Suprapubic skin (tissue), 4 donors: ENCODE measurements around the gene PRR36. TPM values are rescaled to one million over a fixed set of nuclear protein-coding genes. Genes with fewer than 3 reads are reported as not detected.
A peak's percentile ranks its signal among the peaks of the same experiment; 100 is the strongest.
"Not testable (repeated sequence)": the region's sequence is repeated elsewhere in the genome, so short reads cannot be mapped to it uniquely, and the experiment has no call there.

Source experiments
- DNase-seq, 2 donors: peaks; one replicate each; pipeline ENCODE4 v3.0.0-alpha.2; 2019; ENCODE audit warnings: low spot score in 2 of 2
- H3K27ac ChIP-seq: fragments of 200-600 bp; sonication (generic); one replicate; pipeline ENCODE4 v1.5.1; 2019
- H3K27me3 ChIP-seq: fragments of 200-600 bp; sonication (generic); one replicate; pipeline ENCODE4 v1.5.1; 2019
- H3K36me3 ChIP-seq: fragments of 200-600 bp; sonication (generic); one replicate; pipeline ENCODE4 v1.5.1; 2019
- H3K4me1 ChIP-seq: fragments of 200-600 bp; sonication (generic); one replicate; pipeline ENCODE4 v1.5.1; 2019
- H3K4me3 ChIP-seq: fragments of 200-600 bp; sonication (generic); one replicate; pipeline ENCODE4 v1.5.1; 2019; ENCODE audit warnings: mild to moderate bottlenecking
- H3K9me3 ChIP-seq: fragments of 200-600 bp; sonication (generic); one replicate; pipeline ENCODE4 v1.5.1; 2019
- EP300 ChIP-seq: sonication (generic); formaldehyde crosslinking; IDR thresholded peaks from one replicate; pipeline ENCODE4 v1.6.1; 2017; ENCODE audit warnings: antibody characterized with exemption
- POLR2A ChIP-seq, 2 donors: fragments of 450-650 bp; IDR thresholded peaks; one replicate each; pipeline ENCODE4 v1.6.1; 2017; ENCODE audit warnings: antibody characterized with exemption in 2 of 2, mild to moderate bottlenecking in 2 of 2, moderate library complexity in 2 of 2
- POLR2AphosphoS5 ChIP-seq, 3 donors: sonication (generic); formaldehyde crosslinking; IDR thresholded peaks; one replicate each; pipeline ENCODE4 v1.6.1; 2017; ENCODE audit warnings: antibody characterized with exemption in 3 of 3
- WGBS: methylation state at CpG from one replicate; pipeline ENCODE4 v1.1.5; 2018; 5-methylcytosine and 5-hydroxymethylcytosine counted together
- total RNA-seq, 4 donors: library from RNA; depleted of rRNA; stranded (reverse); fragments of >200 nt; gene quantifications; one replicate each; pipeline ENCODE4 v1.1.0, GENCODE V29; 2016
- TF ChIP-seq, protein P1 (sequence below), 2 donors: fragments of 200-600 bp in 1 of 2; fragments of 450-650 bp in 1 of 2; sonication (generic) in 1 of 2; IDR thresholded peaks; one replicate each; pipeline ENCODE4 v1.5.1; 2016 to 2019; ENCODE audit warnings: antibody characterized with exemption in 2 of 2, mild to moderate bottlenecking in 1 of 2, moderate library complexity in 1 of 2

The PRR36 gene
- total RNA-seq, 4 donors from 2014 or later: 0.26 to 1.1 (median 0.74) TPM

- Histone ChIP-seq H3K4me3 (peak overlapping the region; percentile 35), H3K4me1 (peaks cover 28% of the 10 kb centered on the region), H3K27me3 (peaks cover 2% of the 10 kb centered on the region), H3K36me3 (peaks cover 9% of the 10 kb centered on the region), H3K27ac (no peak overlapping the region), H3K9me3 (no peaks in the 10 kb centered on the region)
- 0% methylated on average over 2 of the region's 67 CpGs for WGBS
- peak in 1 of 2 donors; percentile 80 for DNase-seq
- TF ChIP-seq, protein P1, sequence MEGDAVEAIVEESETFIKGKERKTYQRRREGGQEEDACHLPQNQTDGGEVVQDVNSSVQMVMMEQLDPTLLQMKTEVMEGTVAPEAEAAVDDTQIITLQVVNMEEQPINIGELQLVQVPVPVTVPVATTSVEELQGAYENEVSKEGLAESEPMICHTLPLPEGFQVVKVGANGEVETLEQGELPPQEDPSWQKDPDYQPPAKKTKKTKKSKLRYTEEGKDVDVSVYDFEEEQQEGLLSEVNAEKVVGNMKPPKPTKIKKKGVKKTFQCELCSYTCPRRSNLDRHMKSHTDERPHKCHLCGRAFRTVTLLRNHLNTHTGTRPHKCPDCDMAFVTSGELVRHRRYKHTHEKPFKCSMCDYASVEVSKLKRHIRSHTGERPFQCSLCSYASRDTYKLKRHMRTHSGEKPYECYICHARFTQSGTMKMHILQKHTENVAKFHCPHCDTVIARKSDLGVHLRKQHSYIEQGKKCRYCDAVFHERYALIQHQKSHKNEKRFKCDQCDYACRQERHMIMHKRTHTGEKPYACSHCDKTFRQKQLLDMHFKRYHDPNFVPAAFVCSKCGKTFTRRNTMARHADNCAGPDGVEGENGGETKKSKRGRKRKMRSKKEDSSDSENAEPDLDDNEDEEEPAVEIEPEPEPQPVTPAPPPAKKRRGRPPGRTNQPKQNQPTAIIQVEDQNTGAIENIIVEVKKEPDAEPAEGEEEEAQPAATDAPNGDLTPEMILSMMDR (IDR thresholded peaks at IDR 0.05): no peak
- TF ChIP-seq POLR2A (IDR thresholded peaks at IDR 0.05) (no peak), EP300 (no peak), POLR2AphosphoS5 (IDR thresholded peaks at IDR 0.05) (no peak)
Measured at GRCh38 chr19:7862413-7862951, 11.7 kb downstream of the PRR36 start.

GRCh38 chr19:7861619-7862412 lies 12.4 kb downstream of the PRR36 start:
- Histone ChIP-seq H3K4me1 (peaks cover 26% of the 10 kb centered on the region), H3K27me3 (no peaks in the 10 kb centered on the region)
- 93% methylated on average over 3 of the region's 63 CpGs for WGBS

GRCh38 chr19:7860714-7861618 lies 13.2 kb downstream of the PRR36 start:
- H3K4me1 ChIP-seq: peaks cover 18% of the 10 kb centered on the region
- H3K27ac ChIP-seq: no peak overlapping the region
- H3K9me3 ChIP-seq: no peaks in the 10 kb centered on the region
- no peak for TF ChIP-seq EP300
- H3K27me3 ChIP-seq: no peaks in the 10 kb centered on the region
- no peak overlapping the region for H3K4me3 ChIP-seq
- no peak for DNase-seq
- peaks cover 9% of the 10 kb centered on the region for H3K36me3 ChIP-seq
- WGBS: 79% methylated on average over 11 of the region's 14 CpGs

More at GRCh38 chr19:7861619-7862412, 12.4 kb downstream of the PRR36 start:
- no peak for TF ChIP-seq EP300
- TF ChIP-seq, protein P1 (IDR thresholded peaks at IDR 0.05): no peak
- TF ChIP-seq POLR2AphosphoS5 (IDR thresholded peaks at IDR 0.05): no peak
- TF ChIP-seq POLR2A (IDR thresholded peaks at IDR 0.05): no peak
- DNase-seq: peak in 1 of 2 donors; percentile 62
- Histone ChIP-seq H3K4me3 (peak overlapping the region; percentile 35), H3K9me3 (no peaks in the 10 kb centered on the region), H3K36me3 (peaks cover 9% of the 10 kb centered on the region), H3K27ac (no peak overlapping the region)

GRCh38 chr19:7859831-7860713 lies 14.1 kb downstream of the PRR36 start:
- no peak overlapping the region for H3K4me3 ChIP-seq
- H3K27ac ChIP-seq: no peak overlapping the region
- no peak for DNase-seq
- peaks cover 9% of the 10 kb centered on the region for H3K36me3 ChIP-seq
- no peaks in the 10 kb centered on the region for H3K27me3 ChIP-seq
- no peaks in the 10 kb centered on the region for H3K9me3 ChIP-seq
- peaks cover 13% of the 10 kb centered on the region for H3K4me1 ChIP-seq
- 89% methylated on average over 13 of the region's 22 CpGs for WGBS
- TF ChIP-seq POLR2AphosphoS5 (IDR thresholded peaks at IDR 0.05): no peak
- TF ChIP-seq, protein P1 (IDR thresholded peaks at IDR 0.05): no peak
- no peak for TF ChIP-seq EP300

- peaks cover 13% of the 10 kb centered on the region for H3K4me1 ChIP-seq
- 99% methylated on average over 7 of the region's 8 CpGs for WGBS
- DNase-seq, H3K9me3 ChIP-seq, H3K4me3 ChIP-seq, H3K36me3 ChIP-seq, H3K27ac ChIP-seq, H3K27me3 ChIP-seq: not testable (repeated sequence)
Measured at GRCh38 chr19:7859087-7859486, 15.1 kb downstream of the PRR36 start.
